ENCODE data around the gene ZNF737. TPM values are rescaled to one million over a fixed set of nuclear protein-coding genes. Genes with fewer than 3 reads are reported as not detected.
"Not testable (repeated sequence)": the region's sequence is repeated elsewhere in the genome, so short reads cannot be mapped to it uniquely, and the experiment has no call there.

Gene ZNF737
- total RNA-seq, 1 experiment from 2014 or later, result 0.11 TPM

GRCh38 chr19:20558011-20558410 lies 7.6 kb downstream of the ZNF737 start:
- H3K79me2 ChIP-seq (ENCODE audit: low read length), result no peaks in the 10 kb centered on the region
- no peak overlapping the region for H3K27ac ChIP-seq (ENCODE audit: low read length)
- ChIA-PET POLR2A (ENCODE audit: unreplicated experiment) (no interaction called here), CTCF (no interaction called here)
- no peak for ATAC-seq
- peaks cover 21% of the 10 kb centered on the region for H3K9me3 ChIP-seq (ENCODE audit: low read length)
- no peak for DNase-seq
- H3K4me1 ChIP-seq (ENCODE audit: insufficient read depth, low read length), result no peaks in the 10 kb centered on the region
- no peaks in the 10 kb centered on the region for H3K9me2 ChIP-seq (replicated peaks; ENCODE audit: low read length)
- no TSS peak for BruUV-seq (replicated peaks)
- H3K4me3 ChIP-seq (ENCODE audit: low read length), result no peak overlapping the region
- no peak for TF ChIP-seq EZH2 (IDR thresholded peaks at IDR 0.05; ENCODE audit: low read length, unreplicated experiment)
- TF ChIP-seq, protein P1, sequence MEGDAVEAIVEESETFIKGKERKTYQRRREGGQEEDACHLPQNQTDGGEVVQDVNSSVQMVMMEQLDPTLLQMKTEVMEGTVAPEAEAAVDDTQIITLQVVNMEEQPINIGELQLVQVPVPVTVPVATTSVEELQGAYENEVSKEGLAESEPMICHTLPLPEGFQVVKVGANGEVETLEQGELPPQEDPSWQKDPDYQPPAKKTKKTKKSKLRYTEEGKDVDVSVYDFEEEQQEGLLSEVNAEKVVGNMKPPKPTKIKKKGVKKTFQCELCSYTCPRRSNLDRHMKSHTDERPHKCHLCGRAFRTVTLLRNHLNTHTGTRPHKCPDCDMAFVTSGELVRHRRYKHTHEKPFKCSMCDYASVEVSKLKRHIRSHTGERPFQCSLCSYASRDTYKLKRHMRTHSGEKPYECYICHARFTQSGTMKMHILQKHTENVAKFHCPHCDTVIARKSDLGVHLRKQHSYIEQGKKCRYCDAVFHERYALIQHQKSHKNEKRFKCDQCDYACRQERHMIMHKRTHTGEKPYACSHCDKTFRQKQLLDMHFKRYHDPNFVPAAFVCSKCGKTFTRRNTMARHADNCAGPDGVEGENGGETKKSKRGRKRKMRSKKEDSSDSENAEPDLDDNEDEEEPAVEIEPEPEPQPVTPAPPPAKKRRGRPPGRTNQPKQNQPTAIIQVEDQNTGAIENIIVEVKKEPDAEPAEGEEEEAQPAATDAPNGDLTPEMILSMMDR (conservative IDR thresholded peaks at IDR 0.05; ENCODE audit: low read depth, low read length), result no peak
- H3K9ac ChIP-seq (ENCODE audit: low read length), result no peak overlapping the region
- no peaks in the 10 kb centered on the region for H3K36me3 ChIP-seq (ENCODE audit: low read depth, low read length)
- no peaks in the 10 kb centered on the region for H3F3A ChIP-seq (ENCODE audit: low read length, unreplicated experiment)
- H4K20me1 ChIP-seq (ENCODE audit: low read length), result no peaks in the 10 kb centered on the region
- no peaks in the 10 kb centered on the region for H3K27me3 ChIP-seq (ENCODE audit: low read length)
- intact Hi-C loops (cut with micrococcal nuclease), result no loop called here
- H2AFZ ChIP-seq (ENCODE audit: low read length), result no peak overlapping the region
- no peak overlapping the region for H3K4me2 ChIP-seq (ENCODE audit: low read length)

DNA sequence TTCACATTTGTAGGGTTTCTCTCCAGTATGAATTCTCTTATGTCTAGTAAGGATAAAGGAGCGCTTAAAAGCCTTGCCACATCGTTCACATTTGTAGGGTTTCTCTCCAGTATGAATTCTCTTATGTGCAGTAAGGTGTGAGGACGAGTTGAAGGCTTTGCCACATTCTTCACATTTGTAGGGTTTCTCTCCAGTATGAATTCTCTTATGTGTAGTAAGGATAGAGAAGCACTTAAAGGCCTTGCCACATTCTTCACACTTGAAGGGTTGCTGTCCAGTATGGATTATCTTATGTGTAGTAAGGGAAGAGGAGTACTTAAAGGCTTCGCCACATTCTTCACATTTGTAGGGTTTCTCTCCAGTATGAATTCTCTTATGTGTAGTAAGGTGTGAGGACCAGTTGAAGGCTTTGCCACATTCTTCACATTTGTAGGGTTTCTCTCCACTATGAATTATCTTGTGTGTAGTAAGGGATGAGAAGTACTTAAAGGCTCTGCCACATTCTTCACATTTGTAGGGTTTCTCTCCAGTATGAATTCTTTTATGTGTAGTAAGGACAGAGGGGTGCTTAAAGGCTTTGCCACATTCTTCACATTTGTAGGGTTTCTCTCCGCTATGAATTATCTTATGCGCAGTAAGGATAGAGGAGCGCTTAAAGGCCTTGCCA lies 20.8 kb downstream of the ZNF737 start:
- POLR2A ChIA-PET (ENCODE audit: unreplicated experiment); intact Hi-C loops (cut with micrococcal nuclease); H3K79me2 ChIP-seq (ENCODE audit: low read length); DNase-seq; H3K27ac ChIP-seq (ENCODE audit: low read length); H4K20me1 ChIP-seq (ENCODE audit: low read length); H3K27me3 ChIP-seq (ENCODE audit: low read length); ATAC-seq; H3K9me2 ChIP-seq (replicated peaks; ENCODE audit: low read length); H3K4me2 ChIP-seq (ENCODE audit: low read length); H3F3A ChIP-seq (ENCODE audit: low read length, unreplicated experiment); H3K4me3 ChIP-seq (ENCODE audit: low read length); H3K4me1 ChIP-seq (ENCODE audit: insufficient read depth, low read length); H3K9ac ChIP-seq (ENCODE audit: low read length); BruUV-seq (replicated peaks); H3K36me3 ChIP-seq (ENCODE audit: low read depth, low read length); H2AFZ ChIP-seq (ENCODE audit: low read length); CTCF ChIA-PET: not testable (repeated sequence)
- peaks cover 48% of the 10 kb centered on the region for H3K9me3 ChIP-seq (ENCODE audit: low read length)

GRCh38 chr19:20530303-20530702 lies 35.3 kb downstream of the ZNF737 start:
- CTCF ChIA-PET; BruUV-seq (replicated peaks); H3K4me2 ChIP-seq (ENCODE audit: low read length); POLR2A ChIA-PET (ENCODE audit: unreplicated experiment); H3K9me2 ChIP-seq (replicated peaks; ENCODE audit: low read length); H3K9ac ChIP-seq (ENCODE audit: low read length); intact Hi-C loops (cut with micrococcal nuclease); DNase-seq; H4K20me1 ChIP-seq (ENCODE audit: low read length); H3F3A ChIP-seq (ENCODE audit: low read length, unreplicated experiment); H2AFZ ChIP-seq (ENCODE audit: low read length); H3K4me1 ChIP-seq (ENCODE audit: insufficient read depth, low read length); H3K27me3 ChIP-seq (ENCODE audit: low read length); H3K4me3 ChIP-seq (ENCODE audit: low read length); H3K27ac ChIP-seq (ENCODE audit: low read length); H3K36me3 ChIP-seq (ENCODE audit: low read depth, low read length); ATAC-seq; H3K79me2 ChIP-seq (ENCODE audit: low read length): not testable (repeated sequence)
- H3K9me3 ChIP-seq (ENCODE audit: low read length), result peaks cover 24% of the 10 kb centered on the region

DNA sequence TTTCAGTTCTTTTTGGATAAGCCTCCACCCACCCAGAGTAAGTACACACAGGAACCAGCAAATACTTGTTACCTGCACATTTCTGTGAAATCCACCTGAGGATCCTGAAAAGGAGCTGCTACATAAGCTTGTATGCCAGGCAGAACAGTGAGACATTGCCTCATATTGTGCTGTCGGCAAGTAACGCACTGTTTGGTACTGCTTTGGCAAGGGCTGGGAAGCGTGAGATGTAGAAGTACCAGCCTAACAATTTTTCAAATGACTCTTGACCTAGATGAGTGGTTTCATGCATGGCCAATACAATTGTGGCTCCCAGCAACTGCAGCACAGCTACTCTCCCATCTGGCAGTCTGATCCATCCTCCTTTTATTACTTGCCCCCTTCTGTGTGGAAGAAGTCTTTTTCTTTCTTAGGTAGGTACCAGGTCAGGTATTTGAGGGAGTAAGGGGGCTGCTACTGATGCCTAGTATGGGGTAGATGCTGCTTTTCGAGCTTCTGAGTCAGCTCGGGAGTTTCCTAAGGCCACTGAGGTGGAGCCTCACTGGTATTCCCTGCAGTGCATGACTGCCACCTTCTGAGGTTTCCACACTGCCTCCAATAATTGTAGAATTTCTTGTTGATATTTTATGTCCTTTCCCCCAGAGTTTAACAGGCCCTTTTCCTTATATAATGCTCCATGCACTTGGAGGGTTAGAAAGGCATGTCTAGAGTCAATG lies 52.2 kb downstream of the ZNF737 start:
- H3F3A ChIP-seq (ENCODE audit: low read length, unreplicated experiment), result no peaks in the 10 kb centered on the region
- TF ChIP-seq, protein P1 (conservative IDR thresholded peaks at IDR 0.05; ENCODE audit: low read depth, low read length), result no peak
- TF ChIP-seq EZH2phosphoT487 (IDR thresholded peaks at IDR 0.05; ENCODE audit: borderline replicate concordance, low read length) (no peak), EZH2 (IDR thresholded peaks at IDR 0.05; ENCODE audit: low read length, unreplicated experiment) (no peak)
- H4K20me1 ChIP-seq (ENCODE audit: low read length), result no peaks in the 10 kb centered on the region
- H3K27ac ChIP-seq (ENCODE audit: low read length), result no peak overlapping the region
- DNase-seq, result no peak
- no peaks in the 10 kb centered on the region for H3K9me2 ChIP-seq (replicated peaks; ENCODE audit: low read length)
- BruUV-seq (replicated peaks), result no TSS peak
- ChIA-PET CTCF (no interaction called here), POLR2A (ENCODE audit: unreplicated experiment) (no interaction called here)
- H3K9me3 ChIP-seq (ENCODE audit: low read length), result peaks cover 14% of the 10 kb centered on the region
- H2AFZ ChIP-seq (ENCODE audit: low read length), result no peak overlapping the region
- intact Hi-C loops (cut with micrococcal nuclease), result no loop called here
- no peak overlapping the region for H3K9ac ChIP-seq (ENCODE audit: low read length)
- H3K4me1 ChIP-seq (ENCODE audit: insufficient read depth, low read length), result no peaks in the 10 kb centered on the region
- H3K4me2 ChIP-seq (ENCODE audit: low read length), result no peak overlapping the region
- no peaks in the 10 kb centered on the region for H3K79me2 ChIP-seq (ENCODE audit: low read length)
- no peaks in the 10 kb centered on the region for H3K27me3 ChIP-seq (ENCODE audit: low read length)
- ATAC-seq, result no peak
- no peak overlapping the region for H3K4me3 ChIP-seq (ENCODE audit: low read length)
- H3K36me3 ChIP-seq (ENCODE audit: low read depth, low read length), result no peaks in the 10 kb centered on the region

All from PC-3 (cell line).